ENCODE data around the gene SIRT2. TPM values are rescaled to one million over a fixed set of nuclear protein-coding genes. Genes with fewer than 3 reads are reported as not detected.

The SIRT2 gene
- polyA plus RNA-seq, 1 donor from 2014 or later: 102 TPM

DNA sequence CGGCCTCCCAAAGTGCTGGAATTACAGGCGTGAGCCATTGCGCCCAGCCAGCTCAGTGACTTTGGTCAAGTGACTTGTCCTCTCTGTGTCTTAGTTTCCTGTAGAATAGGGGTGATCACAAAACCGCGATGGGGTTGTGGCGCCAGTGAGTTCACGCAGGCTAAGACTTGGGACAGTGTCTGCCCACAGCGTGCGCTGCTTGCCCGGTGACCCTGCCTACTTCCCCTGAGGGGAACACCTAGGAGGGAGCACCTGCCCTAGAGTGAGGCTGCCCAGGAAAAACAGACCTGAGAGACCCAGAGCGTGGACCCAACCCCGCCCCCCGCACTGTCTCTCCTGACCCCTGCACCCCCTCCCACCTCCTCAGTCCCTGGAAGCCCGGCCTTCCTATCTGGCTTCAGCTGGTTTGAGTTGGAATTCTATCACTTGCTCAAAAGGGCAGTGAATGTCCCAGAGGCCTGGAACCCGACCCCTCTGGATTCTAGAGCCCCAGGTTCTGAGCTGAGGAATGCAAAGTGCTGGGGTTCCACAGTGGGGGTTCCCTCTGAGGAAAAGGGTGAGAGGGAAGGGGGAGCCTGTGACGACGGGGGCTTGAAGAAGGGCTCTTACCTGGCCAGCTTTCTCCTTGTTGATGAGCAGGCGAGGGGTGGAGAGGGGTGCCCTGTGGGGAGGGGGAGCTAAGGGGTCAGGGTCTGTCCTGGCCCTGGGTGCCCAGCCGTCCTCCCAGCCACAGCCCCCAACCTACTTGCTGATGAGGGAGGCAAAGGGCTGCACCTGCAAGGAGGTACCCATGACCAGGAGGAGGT, 19.1 kb downstream of the SIRT2 start:
- Histone ChIP-seq H3K36me3 (ENCODE audit: insufficient read depth, low read length) (no peaks in the 10 kb centered on the region), H4K20me1 (ENCODE audit: insufficient read depth) (no peaks in the 10 kb centered on the region), H2AFZ (ENCODE audit: low read depth, low read length) (no peak overlapping the region), H3K4me3 (ENCODE audit: low read length) (no peak overlapping the region), H3K79me2 (replicated peaks; ENCODE audit: insufficient read depth, low read length) (no peaks in the 10 kb centered on the region), H3K4me2 (ENCODE audit: low read length) (no peak overlapping the region), H3K9ac (ENCODE audit: low read length) (no peak overlapping the region), H3K9me3 (ENCODE audit: low read length) (no peaks in the 10 kb centered on the region), H3K27ac (ENCODE audit: low read length) (no peak overlapping the region), H3K9me2 (ENCODE audit: insufficient read depth, low read length) (no peaks in the 10 kb centered on the region), H3K27me3 (ENCODE audit: insufficient read depth, low read depth, low read length) (no peaks in the 10 kb centered on the region), H3F3A (ENCODE audit: insufficient read depth, low read length, poor library complexity, severe bottlenecking) (no peaks in the 10 kb centered on the region)
- TF ChIP-seq MXI1 (conservative IDR thresholded peaks at IDR 0.05; ENCODE audit: poor library complexity, severe bottlenecking) (no peak), TAF1 (IDR thresholded peaks at IDR 0.05; ENCODE audit: low read depth) (no peak), RAD21 (conservative IDR thresholded peaks at IDR 0.05) (no peak), CTCF (IDR thresholded peaks at IDR 0.05; ENCODE audit: poor library complexity, severe bottlenecking) (no peak), SMC3 (conservative IDR thresholded peaks at IDR 0.05; ENCODE audit: poor library complexity) (no peak)

- no peaks in the 10 kb centered on the region for H3K9me3 ChIP-seq (ENCODE audit: low read length)
- H3K9ac ChIP-seq (ENCODE audit: low read length): no peak overlapping the region
- H3K27me3 ChIP-seq (ENCODE audit: insufficient read depth, low read depth, low read length): no peaks in the 10 kb centered on the region
- no peak overlapping the region for H2AFZ ChIP-seq (ENCODE audit: low read depth, low read length)
- no peak overlapping the region for H3K4me2 ChIP-seq (ENCODE audit: low read length)
- H3K27ac ChIP-seq (ENCODE audit: low read length): no peak overlapping the region
- H4K20me1 ChIP-seq (ENCODE audit: insufficient read depth): no peaks in the 10 kb centered on the region
- H3F3A ChIP-seq (ENCODE audit: insufficient read depth, low read length, poor library complexity, severe bottlenecking): no peaks in the 10 kb centered on the region
- no peak overlapping the region for H3K4me3 ChIP-seq (ENCODE audit: low read length)
- TF ChIP-seq MXI1 (conservative IDR thresholded peaks at IDR 0.05; ENCODE audit: poor library complexity, severe bottlenecking) (no peak), CTCF (IDR thresholded peaks at IDR 0.05; ENCODE audit: poor library complexity, severe bottlenecking) (no peak), POLR2AphosphoS5 (IDR thresholded peaks at IDR 0.05) (no peak), RAD21 (conservative IDR thresholded peaks at IDR 0.05) (no peak), SMC3 (conservative IDR thresholded peaks at IDR 0.05; ENCODE audit: poor library complexity) (no peak)
- H3K9me2 ChIP-seq (ENCODE audit: insufficient read depth, low read length): no peaks in the 10 kb centered on the region
- H3K79me2 ChIP-seq (replicated peaks; ENCODE audit: insufficient read depth, low read length): no peaks in the 10 kb centered on the region
- no peaks in the 10 kb centered on the region for H3K36me3 ChIP-seq (ENCODE audit: insufficient read depth, low read length)
Measured at GRCh38 chr19:38879400-38879751, 20.0 kb downstream of the SIRT2 start.

- no peak overlapping the region for H3K27ac ChIP-seq (ENCODE audit: low read length)
- TF ChIP-seq RAD21 (conservative IDR thresholded peaks at IDR 0.05): no peak
Measured at GRCh38 chr19:38878575-38879399, 20.6 kb downstream of the SIRT2 start.

More at GRCh38 chr19:38878575-38879399, 20.6 kb downstream of the SIRT2 start:
- no peaks in the 10 kb centered on the region for H3K9me2 ChIP-seq (ENCODE audit: insufficient read depth, low read length)
- no peaks in the 10 kb centered on the region for H3K9me3 ChIP-seq (ENCODE audit: low read length)
- H3F3A ChIP-seq (ENCODE audit: insufficient read depth, low read length, poor library complexity, severe bottlenecking): no peaks in the 10 kb centered on the region
- H3K4me3 ChIP-seq (ENCODE audit: low read length): no peak overlapping the region
- H3K9ac ChIP-seq (ENCODE audit: low read length): no peak overlapping the region
- H4K20me1 ChIP-seq (ENCODE audit: insufficient read depth): no peaks in the 10 kb centered on the region
- H3K4me2 ChIP-seq (ENCODE audit: low read length): no peak overlapping the region
- H3K79me2 ChIP-seq (replicated peaks; ENCODE audit: insufficient read depth, low read length): no peaks in the 10 kb centered on the region
- no peaks in the 10 kb centered on the region for H3K27me3 ChIP-seq (ENCODE audit: insufficient read depth, low read depth, low read length)
- no peak overlapping the region for H2AFZ ChIP-seq (ENCODE audit: low read depth, low read length)
- no peaks in the 10 kb centered on the region for H3K36me3 ChIP-seq (ENCODE audit: insufficient read depth, low read length)
